ENCODE measurements around the gene OXLD1.

DNA sequence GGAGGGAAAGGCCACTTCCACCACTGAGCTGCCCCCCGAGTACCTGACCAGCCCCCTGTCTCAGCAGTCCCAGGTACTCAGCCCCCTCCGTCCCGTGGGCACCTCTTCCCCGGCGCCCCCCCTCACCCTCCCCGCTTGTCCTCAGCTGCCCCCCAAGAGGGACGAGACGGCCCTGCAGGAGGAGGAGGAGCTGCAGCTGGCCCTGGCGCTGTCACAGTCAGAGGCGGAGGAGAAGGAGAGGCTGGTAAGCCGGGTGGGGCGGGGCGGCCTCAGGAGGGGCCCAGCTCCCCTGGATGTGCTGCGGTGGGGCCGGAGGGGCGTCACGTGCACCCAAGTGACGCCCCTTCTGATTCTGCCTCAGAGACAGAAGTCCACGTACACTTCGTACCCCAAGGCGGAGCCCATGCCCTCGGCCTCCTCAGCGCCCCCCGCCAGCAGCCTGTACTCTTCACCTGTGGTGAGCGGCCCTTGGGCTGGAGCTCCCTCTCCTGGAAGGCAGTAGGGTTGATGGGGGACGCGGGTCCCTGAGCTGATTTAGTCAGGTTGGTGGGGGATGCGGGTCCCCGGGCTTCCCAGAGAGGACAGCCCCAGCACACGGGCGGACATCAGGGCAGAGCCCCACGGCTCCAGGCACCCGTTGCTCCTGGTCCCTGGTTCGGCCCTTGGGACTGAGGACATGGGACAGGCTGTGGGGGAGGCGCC lies 27.3 kb upstream of the OXLD1 start:
- TF ChIP-seq, protein P1, sequence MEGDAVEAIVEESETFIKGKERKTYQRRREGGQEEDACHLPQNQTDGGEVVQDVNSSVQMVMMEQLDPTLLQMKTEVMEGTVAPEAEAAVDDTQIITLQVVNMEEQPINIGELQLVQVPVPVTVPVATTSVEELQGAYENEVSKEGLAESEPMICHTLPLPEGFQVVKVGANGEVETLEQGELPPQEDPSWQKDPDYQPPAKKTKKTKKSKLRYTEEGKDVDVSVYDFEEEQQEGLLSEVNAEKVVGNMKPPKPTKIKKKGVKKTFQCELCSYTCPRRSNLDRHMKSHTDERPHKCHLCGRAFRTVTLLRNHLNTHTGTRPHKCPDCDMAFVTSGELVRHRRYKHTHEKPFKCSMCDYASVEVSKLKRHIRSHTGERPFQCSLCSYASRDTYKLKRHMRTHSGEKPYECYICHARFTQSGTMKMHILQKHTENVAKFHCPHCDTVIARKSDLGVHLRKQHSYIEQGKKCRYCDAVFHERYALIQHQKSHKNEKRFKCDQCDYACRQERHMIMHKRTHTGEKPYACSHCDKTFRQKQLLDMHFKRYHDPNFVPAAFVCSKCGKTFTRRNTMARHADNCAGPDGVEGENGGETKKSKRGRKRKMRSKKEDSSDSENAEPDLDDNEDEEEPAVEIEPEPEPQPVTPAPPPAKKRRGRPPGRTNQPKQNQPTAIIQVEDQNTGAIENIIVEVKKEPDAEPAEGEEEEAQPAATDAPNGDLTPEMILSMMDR (IDR thresholded peaks at IDR 0.05), result no peak
- no peak for TF ChIP-seq POLR2A (IDR thresholded peaks at IDR 0.05)
- TF ChIP-seq EP300 (IDR thresholded peaks at IDR 0.05), result no peak
